ENCODE data around the gene MAP2. TPM values are rescaled to one million over a fixed set of nuclear protein-coding genes. Genes with fewer than 3 reads are reported as not detected.

MAP2 gene
- total RNA-seq, 1 donor from 2014 or later: 16.5 TPM

DNA sequence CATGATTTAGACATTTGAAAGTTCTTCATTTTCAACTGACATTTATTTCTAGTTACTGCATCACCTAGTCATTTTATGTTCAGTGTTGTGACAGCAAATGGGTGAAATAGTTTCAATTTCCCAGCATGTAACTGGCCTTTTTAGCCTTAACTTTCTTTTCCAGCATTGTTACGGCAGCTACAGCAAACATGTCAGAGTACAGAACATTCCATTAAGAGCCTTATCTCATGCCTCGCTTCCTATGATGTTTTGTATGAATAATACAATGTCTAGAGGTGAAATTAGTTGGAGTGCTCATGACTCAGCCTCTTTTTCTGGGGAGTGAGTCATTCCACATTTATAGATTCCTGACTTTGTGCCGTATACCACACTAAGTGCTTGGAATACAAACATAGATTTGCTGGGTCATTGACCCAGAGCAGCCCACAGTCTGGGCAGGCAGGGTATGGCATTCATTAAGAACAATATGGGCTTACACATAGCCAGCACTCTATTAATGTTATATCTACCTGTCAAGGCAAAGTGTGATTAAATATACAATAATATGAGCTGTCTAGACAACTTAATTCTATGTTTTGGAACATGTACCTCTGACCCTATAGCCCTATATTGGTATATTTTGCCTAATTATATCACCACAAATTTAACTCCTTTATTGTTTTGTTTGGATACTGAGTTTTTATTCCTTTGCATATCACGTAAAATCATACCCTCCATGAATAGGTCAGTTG lies 72.2 kb downstream of the MAP2 start:
- Mint-ChIP-seq H3K27me3 (no peaks in the 10 kb centered on the region), H3K4me3 (ENCODE audit: low read depth) (no peak overlapping the region), H3K9me3 (ENCODE audit: low read depth) (peaks cover 30% of the 10 kb centered on the region), H3K4me1 (ENCODE audit: low read depth) (peaks cover 19% of the 10 kb centered on the region), H3K36me3 (ENCODE audit: insufficient read depth) (peaks cover 11% of the 10 kb centered on the region), H3K27ac (peak overlapping the region; percentile 59)
- TF ChIP-seq, protein P1, sequence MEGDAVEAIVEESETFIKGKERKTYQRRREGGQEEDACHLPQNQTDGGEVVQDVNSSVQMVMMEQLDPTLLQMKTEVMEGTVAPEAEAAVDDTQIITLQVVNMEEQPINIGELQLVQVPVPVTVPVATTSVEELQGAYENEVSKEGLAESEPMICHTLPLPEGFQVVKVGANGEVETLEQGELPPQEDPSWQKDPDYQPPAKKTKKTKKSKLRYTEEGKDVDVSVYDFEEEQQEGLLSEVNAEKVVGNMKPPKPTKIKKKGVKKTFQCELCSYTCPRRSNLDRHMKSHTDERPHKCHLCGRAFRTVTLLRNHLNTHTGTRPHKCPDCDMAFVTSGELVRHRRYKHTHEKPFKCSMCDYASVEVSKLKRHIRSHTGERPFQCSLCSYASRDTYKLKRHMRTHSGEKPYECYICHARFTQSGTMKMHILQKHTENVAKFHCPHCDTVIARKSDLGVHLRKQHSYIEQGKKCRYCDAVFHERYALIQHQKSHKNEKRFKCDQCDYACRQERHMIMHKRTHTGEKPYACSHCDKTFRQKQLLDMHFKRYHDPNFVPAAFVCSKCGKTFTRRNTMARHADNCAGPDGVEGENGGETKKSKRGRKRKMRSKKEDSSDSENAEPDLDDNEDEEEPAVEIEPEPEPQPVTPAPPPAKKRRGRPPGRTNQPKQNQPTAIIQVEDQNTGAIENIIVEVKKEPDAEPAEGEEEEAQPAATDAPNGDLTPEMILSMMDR (IDR thresholded peaks at IDR 0.05; ENCODE audit: unreplicated experiment): no peak
- DNase-seq (ENCODE audit: low spot score, unreplicated experiment): no peak

DNA sequence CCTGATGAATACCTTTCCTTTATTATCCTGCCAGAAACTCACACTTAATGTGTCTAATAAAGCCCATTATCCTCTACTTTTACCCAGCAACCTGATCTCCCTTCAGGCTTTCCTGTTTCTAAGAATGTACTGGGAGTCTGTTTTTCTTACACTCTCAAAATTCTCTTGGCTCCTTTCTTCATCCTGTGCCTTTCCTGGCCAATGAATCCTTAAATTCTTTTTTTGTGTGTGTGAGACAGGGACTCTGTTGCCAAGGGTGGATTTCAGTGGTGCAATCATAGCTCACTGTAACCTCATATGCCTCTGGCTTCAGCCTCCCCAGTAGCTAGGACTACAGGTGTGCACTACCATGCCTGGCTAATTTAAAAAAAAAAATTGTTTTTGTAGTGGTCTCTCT lies 72.7 kb downstream of the MAP2 start:
- DNase-seq (ENCODE audit: low spot score, unreplicated experiment): no peak
- TF ChIP-seq, protein P1 (IDR thresholded peaks at IDR 0.05; ENCODE audit: unreplicated experiment): no peak

DNA sequence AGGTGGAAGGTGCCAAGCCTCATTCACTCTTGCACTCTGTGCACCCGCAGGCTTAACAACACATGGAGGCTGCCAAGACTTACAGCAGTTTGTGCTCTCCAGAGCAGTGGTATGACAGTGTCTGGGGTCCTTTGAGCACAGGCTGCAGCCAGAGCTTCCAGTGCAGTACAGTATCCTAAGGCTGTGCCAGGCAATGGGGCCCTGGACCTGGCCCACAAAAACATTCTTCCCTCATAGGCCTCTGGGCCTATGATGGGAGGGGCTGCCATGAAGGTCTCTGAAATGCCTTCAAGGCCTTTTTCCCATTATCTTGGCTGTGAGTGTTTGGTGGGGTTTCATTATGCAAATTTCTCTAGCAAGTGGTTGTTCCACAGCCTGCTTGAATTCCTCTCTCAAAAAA lies 74.8 kb downstream of the MAP2 start:
- no peak for DNase-seq (ENCODE audit: low spot score, unreplicated experiment)
- TF ChIP-seq, protein P1 (IDR thresholded peaks at IDR 0.05; ENCODE audit: unreplicated experiment): no peak
- peaks cover 9% of the 10 kb centered on the region for H3K9me3 Mint-ChIP-seq (ENCODE audit: low read depth)
- H3K4me3 Mint-ChIP-seq (ENCODE audit: low read depth): no peak overlapping the region
- no peak overlapping the region for H3K27ac Mint-ChIP-seq
- peaks cover 36% of the 10 kb centered on the region for H3K4me1 Mint-ChIP-seq (ENCODE audit: low read depth)
- no peaks in the 10 kb centered on the region for H3K27me3 Mint-ChIP-seq
- peaks cover 5% of the 10 kb centered on the region for H3K36me3 Mint-ChIP-seq (ENCODE audit: insufficient read depth)

More for the DNA sequence above, 72.7 kb downstream of the MAP2 start:
- Mint-ChIP-seq H3K4me3 (ENCODE audit: low read depth) (no peak overlapping the region), H3K9me3 (ENCODE audit: low read depth) (peaks cover 24% of the 10 kb centered on the region), H3K27ac (peak overlapping the region; percentile 59), H3K36me3 (ENCODE audit: insufficient read depth) (peaks cover 8% of the 10 kb centered on the region), H3K27me3 (no peaks in the 10 kb centered on the region), H3K4me1 (ENCODE audit: low read depth) (peaks cover 24% of the 10 kb centered on the region)

DNA sequence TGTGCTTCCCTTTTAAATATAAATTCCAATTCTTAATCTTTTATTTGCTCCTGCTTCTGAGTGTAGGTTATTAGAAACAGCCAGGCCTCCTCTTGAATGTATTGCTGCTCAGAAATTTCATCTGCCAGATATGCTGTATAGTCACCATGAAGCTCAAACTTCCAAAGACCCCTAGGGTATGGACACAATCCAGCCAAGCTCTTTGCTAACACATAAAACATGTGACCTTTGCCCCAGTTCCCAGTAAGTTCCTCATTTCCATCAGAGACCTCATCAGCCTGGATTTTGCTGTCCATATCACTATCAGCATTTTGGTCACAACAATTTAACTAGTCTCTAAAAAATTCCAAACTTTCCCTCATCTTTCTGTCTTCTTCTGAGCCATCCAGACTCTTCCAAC lies 75.2 kb downstream of the MAP2 start:
- H3K36me3 Mint-ChIP-seq (ENCODE audit: insufficient read depth): peaks cover 5% of the 10 kb centered on the region
- peaks cover 38% of the 10 kb centered on the region for H3K4me1 Mint-ChIP-seq (ENCODE audit: low read depth)
- no peak overlapping the region for H3K4me3 Mint-ChIP-seq (ENCODE audit: low read depth)
- no peak for DNase-seq (ENCODE audit: low spot score, unreplicated experiment)
- H3K27me3 Mint-ChIP-seq: no peaks in the 10 kb centered on the region
- H3K9me3 Mint-ChIP-seq (ENCODE audit: low read depth): peaks cover 9% of the 10 kb centered on the region
- TF ChIP-seq, protein P1 (IDR thresholded peaks at IDR 0.05; ENCODE audit: unreplicated experiment): no peak
- no peak overlapping the region for H3K27ac Mint-ChIP-seq

DNA sequence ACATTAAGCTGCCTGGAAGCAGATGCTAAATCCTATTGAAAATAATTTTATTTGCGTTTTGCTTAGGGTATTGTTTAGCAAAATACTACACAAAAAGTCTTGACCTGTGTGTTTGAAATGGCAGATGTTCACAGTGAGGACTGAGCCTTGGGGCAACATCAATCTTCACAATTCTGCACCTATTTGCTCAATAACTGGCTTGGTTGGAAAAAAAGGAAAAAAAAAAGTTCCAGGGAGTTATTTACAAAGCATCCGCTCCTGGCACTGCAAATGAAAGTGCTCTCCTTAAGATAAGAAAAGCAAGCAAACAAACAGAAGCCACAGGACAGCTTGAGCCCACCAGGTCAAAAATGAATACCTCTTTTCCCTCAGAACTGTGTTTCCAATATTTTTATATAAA lies 77.7 kb downstream of the MAP2 start:
- peak overlapping the region; percentile 17 for H3K4me3 Mint-ChIP-seq (ENCODE audit: low read depth)
- peaks cover 9% of the 10 kb centered on the region for H3K9me3 Mint-ChIP-seq (ENCODE audit: low read depth)
- no peak for DNase-seq (ENCODE audit: low spot score, unreplicated experiment)
- H3K27me3 Mint-ChIP-seq: no peaks in the 10 kb centered on the region
- peak overlapping the region; percentile 75 for H3K27ac Mint-ChIP-seq
- TF ChIP-seq, protein P1 (IDR thresholded peaks at IDR 0.05; ENCODE audit: unreplicated experiment): no peak
- peaks cover 5% of the 10 kb centered on the region for H3K36me3 Mint-ChIP-seq (ENCODE audit: insufficient read depth)
- H3K4me1 Mint-ChIP-seq (ENCODE audit: low read depth): peaks cover 31% of the 10 kb centered on the region
